ENCODE data around the gene SNAPC4. TPM values are rescaled to one million over a fixed set of nuclear protein-coding genes. Genes with fewer than 3 reads are reported as not detected.

Gene SNAPC4
- polyA plus RNA-seq, 1 donor from 2014 or later = 6.8 TPM

GRCh38 chr9:136402067-136402466, 2.1 kb upstream of the SNAPC4 start:
- Histone ChIP-seq H3K27ac (ENCODE audit: low read length) (no peak overlapping the region), H3K9me3 (ENCODE audit: low read length) (no peaks in the 10 kb centered on the region), H3K9me2 (ENCODE audit: insufficient read depth, low read length) (no peaks in the 10 kb centered on the region), H3K27me3 (ENCODE audit: insufficient read depth, low read depth, low read length) (no peaks in the 10 kb centered on the region), H3K4me3 (ENCODE audit: low read length) (no peak overlapping the region), H3F3A (ENCODE audit: insufficient read depth, low read length, poor library complexity, severe bottlenecking) (no peaks in the 10 kb centered on the region), H3K4me2 (ENCODE audit: low read length) (no peak overlapping the region), H3K36me3 (ENCODE audit: insufficient read depth, low read length) (peaks cover 3% of the 10 kb centered on the region), H3K79me2 (replicated peaks; ENCODE audit: insufficient read depth, low read length) (peaks cover 21% of the 10 kb centered on the region), H4K20me1 (ENCODE audit: insufficient read depth) (no peaks in the 10 kb centered on the region), H2AFZ (ENCODE audit: low read depth, low read length) (no peak overlapping the region), H3K9ac (ENCODE audit: low read length) (no peak overlapping the region)
- TF ChIP-seq EP300 (conservative IDR thresholded peaks at IDR 0.05; ENCODE audit: poor library complexity, severe bottlenecking) (no peak), EZH2 (IDR thresholded peaks at IDR 0.05; ENCODE audit: borderline replicate concordance, insufficient read depth, low read length, poor library complexity, severe bottlenecking) (no peak), POLR2AphosphoS5 (IDR thresholded peaks at IDR 0.05) (no peak), MXI1 (conservative IDR thresholded peaks at IDR 0.05; ENCODE audit: poor library complexity, severe bottlenecking) (no peak), CTCF (IDR thresholded peaks at IDR 0.05; ENCODE audit: poor library complexity, severe bottlenecking) (no peak), SMC3 (conservative IDR thresholded peaks at IDR 0.05; ENCODE audit: poor library complexity) (no peak), RAD21 (conservative IDR thresholded peaks at IDR 0.05) (no peak), TAF1 (IDR thresholded peaks at IDR 0.05; ENCODE audit: low read depth) (no peak)
- TF ChIP-seq, protein P1, sequence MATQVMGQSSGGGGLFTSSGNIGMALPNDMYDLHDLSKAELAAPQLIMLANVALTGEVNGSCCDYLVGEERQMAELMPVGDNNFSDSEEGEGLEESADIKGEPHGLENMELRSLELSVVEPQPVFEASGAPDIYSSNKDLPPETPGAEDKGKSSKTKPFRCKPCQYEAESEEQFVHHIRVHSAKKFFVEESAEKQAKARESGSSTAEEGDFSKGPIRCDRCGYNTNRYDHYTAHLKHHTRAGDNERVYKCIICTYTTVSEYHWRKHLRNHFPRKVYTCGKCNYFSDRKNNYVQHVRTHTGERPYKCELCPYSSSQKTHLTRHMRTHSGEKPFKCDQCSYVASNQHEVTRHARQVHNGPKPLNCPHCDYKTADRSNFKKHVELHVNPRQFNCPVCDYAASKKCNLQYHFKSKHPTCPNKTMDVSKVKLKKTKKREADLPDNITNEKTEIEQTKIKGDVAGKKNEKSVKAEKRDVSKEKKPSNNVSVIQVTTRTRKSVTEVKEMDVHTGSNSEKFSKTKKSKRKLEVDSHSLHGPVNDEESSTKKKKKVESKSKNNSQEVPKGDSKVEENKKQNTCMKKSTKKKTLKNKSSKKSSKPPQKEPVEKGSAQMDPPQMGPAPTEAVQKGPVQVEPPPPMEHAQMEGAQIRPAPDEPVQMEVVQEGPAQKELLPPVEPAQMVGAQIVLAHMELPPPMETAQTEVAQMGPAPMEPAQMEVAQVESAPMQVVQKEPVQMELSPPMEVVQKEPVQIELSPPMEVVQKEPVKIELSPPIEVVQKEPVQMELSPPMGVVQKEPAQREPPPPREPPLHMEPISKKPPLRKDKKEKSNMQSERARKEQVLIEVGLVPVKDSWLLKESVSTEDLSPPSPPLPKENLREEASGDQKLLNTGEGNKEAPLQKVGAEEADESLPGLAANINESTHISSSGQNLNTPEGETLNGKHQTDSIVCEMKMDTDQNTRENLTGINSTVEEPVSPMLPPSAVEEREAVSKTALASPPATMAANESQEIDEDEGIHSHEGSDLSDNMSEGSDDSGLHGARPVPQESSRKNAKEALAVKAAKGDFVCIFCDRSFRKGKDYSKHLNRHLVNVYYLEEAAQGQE (IDR thresholded peaks at IDR 0.05; ENCODE audit: borderline replicate concordance) = no peak

- Histone ChIP-seq H4K20me1 (ENCODE audit: insufficient read depth) (no peaks in the 10 kb centered on the region), H3K4me2 (ENCODE audit: low read length) (no peak overlapping the region), H3K27ac (ENCODE audit: low read length) (no peak overlapping the region), H3K9me2 (ENCODE audit: insufficient read depth, low read length) (no peaks in the 10 kb centered on the region), H3K4me3 (ENCODE audit: low read length) (no peak overlapping the region), H3K9ac (ENCODE audit: low read length) (no peak overlapping the region), H2AFZ (ENCODE audit: low read depth, low read length) (no peak overlapping the region), H3K27me3 (ENCODE audit: insufficient read depth, low read depth, low read length) (no peaks in the 10 kb centered on the region), H3K79me2 (replicated peaks; ENCODE audit: insufficient read depth, low read length) (peaks cover 21% of the 10 kb centered on the region), H3K9me3 (ENCODE audit: low read length) (no peaks in the 10 kb centered on the region), H3F3A (ENCODE audit: insufficient read depth, low read length, poor library complexity, severe bottlenecking) (no peaks in the 10 kb centered on the region), H3K36me3 (ENCODE audit: insufficient read depth, low read length) (peaks cover 3% of the 10 kb centered on the region)
- TF ChIP-seq POLR2AphosphoS5 (IDR thresholded peaks at IDR 0.05) = no peak
- no peak for TF ChIP-seq EZH2 (IDR thresholded peaks at IDR 0.05; ENCODE audit: borderline replicate concordance, insufficient read depth, low read length, poor library complexity, severe bottlenecking)
- no peak for TF ChIP-seq RAD21 (conservative IDR thresholded peaks at IDR 0.05)
- TF ChIP-seq EP300 (conservative IDR thresholded peaks at IDR 0.05; ENCODE audit: poor library complexity, severe bottlenecking) = no peak
- no peak for TF ChIP-seq TAF1 (IDR thresholded peaks at IDR 0.05; ENCODE audit: low read depth)
- no peak for TF ChIP-seq SMC3 (conservative IDR thresholded peaks at IDR 0.05; ENCODE audit: poor library complexity)
- TF ChIP-seq CTCF (IDR thresholded peaks at IDR 0.05; ENCODE audit: poor library complexity, severe bottlenecking) = no peak
- no peak for TF ChIP-seq MXI1 (conservative IDR thresholded peaks at IDR 0.05; ENCODE audit: poor library complexity, severe bottlenecking)
- TF ChIP-seq, protein P1 (IDR thresholded peaks at IDR 0.05; ENCODE audit: borderline replicate concordance) = no peak
Measured at GRCh38 chr9:136401173-136401922, 1.4 kb upstream of the SNAPC4 start.

Measured in neural cell (in vitro differentiated cells).